Measurements from ENCODE around the gene ZSCAN1. TPM values are rescaled to one million over a fixed set of nuclear protein-coding genes. Genes with fewer than 3 reads are reported as not detected.
A peak's percentile ranks its signal among the peaks of the same experiment; 100 is the strongest.

ZSCAN1 gene
- total RNA-seq, 1 donor: not detected

DNA sequence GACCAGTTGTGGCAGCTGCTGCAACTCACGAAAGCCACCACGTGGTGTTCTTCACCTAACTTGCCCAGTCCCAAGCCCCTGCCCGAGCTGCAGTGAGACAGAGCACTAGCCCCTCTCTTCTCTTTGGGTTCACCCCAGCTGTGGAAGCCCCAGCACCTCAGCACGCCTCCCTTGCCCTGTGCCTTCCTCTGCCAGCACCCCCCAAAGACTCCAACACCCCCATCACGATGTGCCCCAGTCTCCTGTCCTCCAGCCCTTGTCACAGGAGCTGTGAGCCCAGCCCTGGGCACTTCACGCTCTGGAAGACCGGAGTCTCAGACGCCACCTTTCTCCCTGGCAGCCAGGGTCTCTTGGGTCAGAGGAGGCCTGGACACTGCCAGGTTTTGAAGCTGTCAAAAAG, 23.0 kb downstream of the ZSCAN1 start:
- no peak overlapping the region for H3K4me3 ChIP-seq (ENCODE audit: low read depth, low read length)
- no peak for DNase-seq (ENCODE audit: low read depth)
- TF ChIP-seq, protein P1, sequence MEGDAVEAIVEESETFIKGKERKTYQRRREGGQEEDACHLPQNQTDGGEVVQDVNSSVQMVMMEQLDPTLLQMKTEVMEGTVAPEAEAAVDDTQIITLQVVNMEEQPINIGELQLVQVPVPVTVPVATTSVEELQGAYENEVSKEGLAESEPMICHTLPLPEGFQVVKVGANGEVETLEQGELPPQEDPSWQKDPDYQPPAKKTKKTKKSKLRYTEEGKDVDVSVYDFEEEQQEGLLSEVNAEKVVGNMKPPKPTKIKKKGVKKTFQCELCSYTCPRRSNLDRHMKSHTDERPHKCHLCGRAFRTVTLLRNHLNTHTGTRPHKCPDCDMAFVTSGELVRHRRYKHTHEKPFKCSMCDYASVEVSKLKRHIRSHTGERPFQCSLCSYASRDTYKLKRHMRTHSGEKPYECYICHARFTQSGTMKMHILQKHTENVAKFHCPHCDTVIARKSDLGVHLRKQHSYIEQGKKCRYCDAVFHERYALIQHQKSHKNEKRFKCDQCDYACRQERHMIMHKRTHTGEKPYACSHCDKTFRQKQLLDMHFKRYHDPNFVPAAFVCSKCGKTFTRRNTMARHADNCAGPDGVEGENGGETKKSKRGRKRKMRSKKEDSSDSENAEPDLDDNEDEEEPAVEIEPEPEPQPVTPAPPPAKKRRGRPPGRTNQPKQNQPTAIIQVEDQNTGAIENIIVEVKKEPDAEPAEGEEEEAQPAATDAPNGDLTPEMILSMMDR (IDR thresholded peaks at IDR 0.05; ENCODE audit: insufficient read depth, low read depth, low read length): no peak

DNA sequence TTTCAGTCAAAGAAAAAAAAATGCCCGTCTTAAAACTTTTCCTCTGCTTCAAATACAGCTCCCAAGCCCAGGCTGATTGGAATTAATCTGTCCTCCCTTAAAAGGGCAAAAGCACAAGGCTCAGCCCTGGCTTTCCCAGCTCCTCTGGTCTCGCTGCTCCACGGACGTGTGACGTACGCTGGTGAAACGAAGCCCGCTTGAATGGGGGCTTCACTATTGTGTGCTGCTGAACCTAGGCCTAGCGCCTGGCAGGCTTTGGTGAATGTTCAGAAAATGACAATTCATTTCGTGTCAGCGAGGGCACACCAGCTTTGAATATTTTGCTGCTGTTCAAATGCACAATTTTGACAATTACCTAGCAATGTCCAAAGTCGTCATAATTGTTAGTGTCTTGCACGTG, 24.6 kb downstream of the ZSCAN1 start:
- DNase-seq (ENCODE audit: low read depth): no peak
- TF ChIP-seq, protein P1 (IDR thresholded peaks at IDR 0.05; ENCODE audit: insufficient read depth, low read depth, low read length): no peak
- H3K4me3 ChIP-seq (ENCODE audit: low read depth, low read length): no peak overlapping the region

DNA sequence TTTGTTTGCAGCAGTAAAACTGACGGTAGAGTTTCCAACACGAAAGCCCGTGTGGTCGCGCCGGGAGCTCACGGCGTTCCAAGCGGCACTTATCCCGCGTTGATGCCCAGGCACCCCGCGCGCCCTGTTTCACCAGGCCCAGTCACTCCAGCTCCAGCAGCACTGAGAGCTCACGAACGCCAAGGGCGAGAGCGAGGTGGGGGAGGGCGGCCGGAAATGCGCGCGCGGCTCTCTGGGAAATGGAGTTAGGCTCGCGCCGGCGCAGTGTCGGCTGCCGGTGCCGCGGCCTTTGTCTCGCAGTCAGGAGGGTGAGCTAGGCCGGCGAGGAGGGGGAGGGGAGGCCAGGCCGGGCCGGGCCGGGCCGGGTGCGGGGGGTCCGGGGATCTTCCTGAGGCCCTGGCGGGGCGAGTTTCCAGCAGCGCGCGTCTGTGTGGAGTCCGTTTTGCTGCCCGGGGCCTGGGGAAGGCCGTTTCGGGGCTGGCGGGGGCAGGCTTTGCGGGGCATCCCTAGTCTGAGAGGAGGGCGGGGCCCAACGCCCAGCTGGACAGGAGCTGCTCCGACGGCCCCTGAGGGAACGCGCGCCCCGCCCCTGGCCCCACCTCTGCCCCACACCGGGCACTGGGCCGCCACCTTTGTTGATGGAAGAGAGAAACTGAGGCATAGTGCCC, 25.3 kb downstream of the ZSCAN1 start, which contains the start of gene ZNF135:
ZNF135 (plus strand) TSS at position 280 of the 668 bp plus-strand sequence. CDS start 721 bp downstream, outside the sequence.
- DNase-seq (ENCODE audit: low read depth): peak; percentile 78

DNA sequence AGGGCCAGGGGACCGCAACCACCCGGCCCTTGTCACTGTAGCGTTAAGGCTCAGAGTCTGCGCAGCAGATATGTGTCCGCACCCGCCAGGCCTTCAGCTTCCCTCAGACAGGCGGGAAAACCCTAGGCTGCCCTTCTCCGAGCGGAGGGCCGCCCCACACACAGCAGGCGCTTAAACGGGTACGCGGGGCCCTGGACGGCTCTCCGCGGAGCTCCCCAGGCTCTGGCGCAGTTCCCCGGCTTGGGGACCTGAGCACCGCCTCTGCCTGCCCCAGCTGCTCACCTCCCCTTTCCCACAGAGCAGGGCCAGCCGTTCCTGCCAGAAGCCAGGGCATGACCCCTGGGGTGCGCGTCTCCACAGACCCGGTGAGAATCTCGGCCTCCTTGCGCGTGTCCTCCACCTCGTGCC, 25.9 kb downstream of the ZSCAN1 start:
- no peak for DNase-seq (ENCODE audit: low read depth)
- H3K4me3 ChIP-seq (ENCODE audit: low read depth, low read length): peak overlapping the region; percentile 46
- TF ChIP-seq, protein P1 (IDR thresholded peaks at IDR 0.05; ENCODE audit: insufficient read depth, low read depth, low read length): no peak

More for the DNA sequence above, 25.3 kb downstream of the ZSCAN1 start, which contains the start of gene ZNF135:
- H3K4me3 ChIP-seq (ENCODE audit: low read depth, low read length): peak within 1 kb of the TSS; percentile 46
- TF ChIP-seq, protein P1 (IDR thresholded peaks at IDR 0.05; ENCODE audit: insufficient read depth, low read depth, low read length): no peak

DNA sequence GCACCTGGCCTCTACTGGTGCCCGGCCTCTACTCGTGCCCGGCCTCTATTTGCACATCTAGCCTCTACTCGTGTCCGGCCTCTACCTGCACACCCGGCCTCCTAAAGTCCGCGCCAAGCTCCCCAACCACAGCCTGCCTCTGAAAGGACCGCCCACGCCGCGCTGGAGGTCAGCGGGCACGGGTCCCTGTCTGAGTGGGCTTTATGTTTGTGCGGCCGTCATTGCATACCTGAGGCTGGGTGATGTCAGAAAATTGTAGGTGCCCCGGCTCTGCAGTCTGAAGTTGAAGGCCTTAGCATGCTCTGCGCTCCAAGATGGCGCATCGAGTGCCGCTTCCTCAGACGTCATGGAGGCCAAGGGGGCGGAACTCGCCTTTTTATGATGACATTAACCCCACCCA, 26.4 kb downstream of the ZSCAN1 start:
- no peak overlapping the region for H3K4me3 ChIP-seq (ENCODE audit: low read depth, low read length)
- no peak for DNase-seq (ENCODE audit: low read depth)
- TF ChIP-seq, protein P1 (IDR thresholded peaks at IDR 0.05; ENCODE audit: insufficient read depth, low read depth, low read length): no peak

DNA sequence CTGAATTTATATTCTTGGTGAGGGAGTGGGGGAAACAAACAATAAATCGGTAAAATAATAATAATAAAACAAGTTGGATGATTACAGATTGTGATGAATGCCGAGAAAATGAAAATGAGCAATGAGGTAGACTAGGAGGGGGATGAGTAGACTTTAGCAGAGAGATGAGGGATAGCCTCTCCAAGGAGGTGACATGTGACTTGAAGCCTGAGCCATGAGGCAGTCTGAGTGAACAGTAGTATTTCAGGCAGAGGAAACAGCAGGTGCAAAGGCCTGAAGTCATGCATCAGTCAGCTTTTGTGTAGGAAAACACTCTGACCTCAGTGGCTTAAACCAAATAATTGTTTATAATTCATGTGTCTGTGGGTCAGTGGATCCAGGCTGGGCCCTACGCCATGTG, 29.9 kb downstream of the ZSCAN1 start:
- DNase-seq (ENCODE audit: low read depth): no peak
- TF ChIP-seq, protein P1 (IDR thresholded peaks at IDR 0.05; ENCODE audit: insufficient read depth, low read depth, low read length): no peak
- no peak overlapping the region for H3K4me3 ChIP-seq (ENCODE audit: low read depth, low read length)

All from fibroblast of villous mesenchyme (primary cell).